Measurements from ENCODE around the gene FGF14. TPM values are rescaled to one million over a fixed set of nuclear protein-coding genes. Genes with fewer than 3 reads are reported as not detected.

FGF14 gene
- total RNA-seq, 2 donors from 2014 or later = under 0.01 to 0.28 TPM

GRCh38 chr13:102033857-102034331 is 368.0 kb downstream of the FGF14 start:
- TF ChIP-seq POLR2A (IDR thresholded peaks at IDR 0.05) (no peak), POLR2AphosphoS5 (IDR thresholded peaks at IDR 0.05) (no peak)
- TF ChIP-seq, protein P1, sequence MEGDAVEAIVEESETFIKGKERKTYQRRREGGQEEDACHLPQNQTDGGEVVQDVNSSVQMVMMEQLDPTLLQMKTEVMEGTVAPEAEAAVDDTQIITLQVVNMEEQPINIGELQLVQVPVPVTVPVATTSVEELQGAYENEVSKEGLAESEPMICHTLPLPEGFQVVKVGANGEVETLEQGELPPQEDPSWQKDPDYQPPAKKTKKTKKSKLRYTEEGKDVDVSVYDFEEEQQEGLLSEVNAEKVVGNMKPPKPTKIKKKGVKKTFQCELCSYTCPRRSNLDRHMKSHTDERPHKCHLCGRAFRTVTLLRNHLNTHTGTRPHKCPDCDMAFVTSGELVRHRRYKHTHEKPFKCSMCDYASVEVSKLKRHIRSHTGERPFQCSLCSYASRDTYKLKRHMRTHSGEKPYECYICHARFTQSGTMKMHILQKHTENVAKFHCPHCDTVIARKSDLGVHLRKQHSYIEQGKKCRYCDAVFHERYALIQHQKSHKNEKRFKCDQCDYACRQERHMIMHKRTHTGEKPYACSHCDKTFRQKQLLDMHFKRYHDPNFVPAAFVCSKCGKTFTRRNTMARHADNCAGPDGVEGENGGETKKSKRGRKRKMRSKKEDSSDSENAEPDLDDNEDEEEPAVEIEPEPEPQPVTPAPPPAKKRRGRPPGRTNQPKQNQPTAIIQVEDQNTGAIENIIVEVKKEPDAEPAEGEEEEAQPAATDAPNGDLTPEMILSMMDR (IDR thresholded peaks at IDR 0.05) = no peak

DNA sequence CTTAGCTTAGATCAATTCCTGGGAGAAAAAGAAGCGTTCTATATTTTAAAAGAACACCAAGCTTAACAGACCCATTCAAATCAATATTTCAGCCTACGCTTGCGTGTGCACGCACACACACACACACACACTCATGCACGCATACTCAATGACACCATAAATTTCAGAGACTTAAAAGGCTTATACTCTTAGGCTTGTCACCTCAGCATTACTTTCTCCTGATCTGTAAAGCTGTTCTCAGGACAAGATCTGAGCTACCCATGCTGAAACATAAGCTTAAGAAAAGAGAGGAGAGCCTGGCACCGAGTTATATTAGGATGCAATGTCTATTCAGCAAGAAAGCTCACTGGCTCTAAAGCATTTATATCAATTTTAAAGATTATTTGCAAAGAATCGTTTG is 368.5 kb downstream of the FGF14 start:
- no peak overlapping the region for H3K4me3 ChIP-seq
- H3K36me3 ChIP-seq = no peaks in the 10 kb centered on the region
- TF ChIP-seq, protein P1 (IDR thresholded peaks at IDR 0.05) = no peak
- no peak for TF ChIP-seq POLR2AphosphoS5 (IDR thresholded peaks at IDR 0.05)
- TF ChIP-seq POLR2A (IDR thresholded peaks at IDR 0.05) = no peak
- no peaks in the 10 kb centered on the region for H3K27me3 ChIP-seq (replicated peaks; ENCODE audit: insufficient read depth)
- no peaks in the 10 kb centered on the region for H3K4me1 ChIP-seq (replicated peaks)
- no peak overlapping the region for H3K27ac ChIP-seq
- no peak for DNase-seq (ENCODE audit: low spot score)
- no peaks in the 10 kb centered on the region for H3K9me3 ChIP-seq
- intact Hi-C loops (cut with DNase I) = no loop called here
- 81% methylated on average over 7 of the region's 7 CpGs for WGBS

More at GRCh38 chr13:102033857-102034331, 368.0 kb downstream of the FGF14 start:
- Histone ChIP-seq H3K4me3 (no peak overlapping the region), H3K9me3 (no peaks in the 10 kb centered on the region), H3K27ac (no peak overlapping the region), H3K36me3 (no peaks in the 10 kb centered on the region), H3K27me3 (replicated peaks; ENCODE audit: insufficient read depth) (no peaks in the 10 kb centered on the region), H3K4me1 (replicated peaks) (no peaks in the 10 kb centered on the region)
- intact Hi-C loops (cut with DNase I) = no loop called here
- DNase-seq (ENCODE audit: low spot score) = no peak
- 43% methylated on average over 5 of the region's 5 CpGs for WGBS

GRCh38 chr13:102028868-102029267 is 373.0 kb downstream of the FGF14 start:
- Histone ChIP-seq H3K4me1 (replicated peaks) (no peaks in the 10 kb centered on the region), H3K27me3 (replicated peaks; ENCODE audit: insufficient read depth) (no peaks in the 10 kb centered on the region), H3K4me3 (no peak overlapping the region), H3K36me3 (no peaks in the 10 kb centered on the region), H3K9me3 (no peaks in the 10 kb centered on the region), H3K27ac (no peak overlapping the region)
- TF ChIP-seq, protein P1 (IDR thresholded peaks at IDR 0.05) = no peak
- TF ChIP-seq POLR2A (IDR thresholded peaks at IDR 0.05) (no peak), POLR2AphosphoS5 (IDR thresholded peaks at IDR 0.05) (no peak)
- intact Hi-C loops (cut with DNase I) = no loop called here
- no peak for DNase-seq (ENCODE audit: low spot score)
- 39% methylated on average over 5 of the region's 5 CpGs for WGBS

DNA sequence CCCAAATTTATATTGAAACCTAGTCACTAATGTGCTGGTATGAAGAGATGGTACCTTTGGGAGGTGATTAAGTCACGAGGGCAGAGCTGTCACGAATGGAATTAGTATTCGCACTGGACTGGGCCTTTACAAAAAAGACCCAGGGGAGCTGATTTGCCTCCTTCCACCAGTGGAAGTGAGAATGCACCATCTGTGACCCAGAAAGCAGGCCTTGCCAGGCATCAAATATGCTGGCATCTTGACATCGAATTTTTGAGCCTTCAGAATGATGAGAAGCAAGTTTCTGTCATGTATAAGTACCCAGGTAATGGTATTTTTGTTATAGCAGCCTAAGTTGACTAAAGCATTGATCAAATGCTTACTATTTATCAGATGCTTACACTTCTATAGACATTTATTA is 373.6 kb downstream of the FGF14 start:
- intact Hi-C loops (cut with DNase I) = no loop called here
- 70% methylated on average over 4 of the region's 4 CpGs for WGBS
- TF ChIP-seq POLR2A (IDR thresholded peaks at IDR 0.05) (no peak), POLR2AphosphoS5 (IDR thresholded peaks at IDR 0.05) (no peak)
- TF ChIP-seq, protein P1 (IDR thresholded peaks at IDR 0.05) = no peak
- H3K27ac ChIP-seq = no peak overlapping the region
- DNase-seq (ENCODE audit: low spot score) = no peak
- H3K9me3 ChIP-seq = no peaks in the 10 kb centered on the region
- H3K4me3 ChIP-seq = no peak overlapping the region
- H3K27me3 ChIP-seq (replicated peaks; ENCODE audit: insufficient read depth) = no peaks in the 10 kb centered on the region
- H3K4me1 ChIP-seq (replicated peaks) = no peaks in the 10 kb centered on the region
- no peaks in the 10 kb centered on the region for H3K36me3 ChIP-seq

- DNase-seq (ENCODE audit: low spot score) = no peak
- Histone ChIP-seq H3K27ac (no peak overlapping the region), H3K9me3 (no peaks in the 10 kb centered on the region), H3K36me3 (no peaks in the 10 kb centered on the region), H3K4me1 (replicated peaks) (no peaks in the 10 kb centered on the region), H3K27me3 (replicated peaks; ENCODE audit: insufficient read depth) (no peaks in the 10 kb centered on the region), H3K4me3 (no peak overlapping the region)
- 91% methylated on average over 2 of the region's 2 CpGs for WGBS
- TF ChIP-seq POLR2A (IDR thresholded peaks at IDR 0.05) = no peak
- TF ChIP-seq POLR2AphosphoS5 (IDR thresholded peaks at IDR 0.05) = no peak
- TF ChIP-seq, protein P1 (IDR thresholded peaks at IDR 0.05) = no peak
- intact Hi-C loops (cut with DNase I) = no loop called here
Measured at GRCh38 chr13:102021777-102022176, 380.1 kb downstream of the FGF14 start.
